HG03196 (cell line): ENCODE data around the gene DIPK2A.
A peak's percentile ranks its signal among the peaks of the same experiment; 100 is the strongest.

Experiments used
- ATAC-seq: cut with Tn5 transposase; IDR thresholded peaks from one replicate; pipeline ENCODE4 v1.9.1; 2021; ENCODE audit not compliant: unreplicated experiment

The DIPK2A gene

DNA sequence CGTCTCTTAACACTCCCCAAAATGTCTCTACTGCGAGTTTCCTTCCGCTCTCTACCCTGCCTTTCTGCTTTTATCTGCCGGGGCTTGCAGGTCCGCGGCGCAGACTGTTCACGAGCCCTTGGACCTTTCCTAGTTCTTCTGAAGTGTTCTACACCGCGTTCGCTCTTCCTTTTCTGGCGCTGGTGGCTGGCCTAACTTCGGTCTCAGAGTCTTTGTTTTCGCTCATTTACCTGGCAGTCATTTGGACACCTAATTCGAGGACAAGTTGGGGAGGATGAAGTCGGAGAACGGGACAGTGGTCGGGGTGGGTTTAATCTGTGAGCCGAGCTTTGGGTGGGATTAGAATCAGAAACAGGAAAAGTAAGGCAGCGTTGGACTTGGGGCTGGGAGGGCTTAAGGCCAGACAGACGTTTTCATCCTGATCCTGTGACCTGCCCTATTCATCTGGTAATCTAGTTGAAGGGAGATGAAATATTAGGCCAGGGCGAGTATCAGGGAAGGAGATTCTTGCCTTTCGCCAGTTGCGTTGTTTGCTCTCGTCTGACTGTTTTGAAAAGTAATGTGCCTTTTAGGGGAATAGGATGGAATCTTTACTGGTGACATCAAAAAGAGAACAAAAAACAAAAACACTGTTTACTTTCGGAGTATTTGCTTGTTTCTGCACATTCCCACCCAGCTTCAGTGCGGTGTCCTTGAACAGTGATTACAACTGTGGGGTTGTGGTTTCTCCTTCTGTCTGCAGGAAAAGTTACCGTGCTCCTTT, 1.8 kb downstream of the DIPK2A start:
- ATAC-seq: no peak

- no peak for ATAC-seq
Observed at GRCh38 chr3:143974271-143975238, 2.9 kb downstream of the DIPK2A start.

- no peak for ATAC-seq
Observed at GRCh38 chr3:143975554-143976152, 4.0 kb downstream of the DIPK2A start.

DNA sequence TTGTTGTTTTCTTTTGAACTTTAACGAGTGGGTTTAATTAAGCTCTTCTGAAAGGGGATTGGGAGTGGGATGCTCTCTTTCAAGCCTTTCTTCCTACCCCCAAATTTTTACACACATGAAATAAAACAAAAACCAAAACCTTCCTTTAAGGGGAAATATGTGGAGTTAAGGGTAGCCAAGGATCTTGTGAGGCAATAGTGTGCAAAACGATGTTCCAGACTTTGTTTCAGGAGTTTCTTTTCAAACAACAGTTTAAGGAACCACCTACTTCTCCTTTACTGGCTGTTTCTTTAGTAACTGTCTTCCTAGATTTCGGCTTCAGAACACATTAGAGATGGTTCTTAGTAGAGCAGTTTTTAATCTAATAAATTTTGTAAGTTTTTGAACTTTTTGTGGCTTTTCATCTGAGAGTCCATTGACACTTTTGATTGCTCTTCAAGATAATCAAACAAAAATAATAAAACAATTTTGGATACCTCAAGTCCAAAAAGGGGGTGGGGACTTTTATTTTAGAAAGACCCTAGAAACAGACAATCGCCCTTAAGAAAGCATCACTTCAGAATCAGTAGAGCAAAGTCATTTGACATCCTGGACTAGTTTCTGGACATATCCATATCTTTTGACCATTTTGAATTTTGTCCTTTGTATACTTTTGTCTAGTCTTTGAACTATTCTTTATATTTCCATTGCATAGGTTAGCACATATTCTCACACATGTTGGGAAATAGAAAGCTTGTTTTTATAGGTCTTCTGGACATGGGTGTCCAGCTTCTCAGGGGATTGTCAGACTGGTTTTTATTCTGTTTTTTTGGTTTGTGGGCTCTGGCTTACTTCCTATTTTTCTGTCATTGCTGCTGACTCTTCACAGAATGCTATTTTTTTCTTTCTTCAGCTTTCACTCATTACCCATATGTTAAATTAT, 6.0 kb downstream of the DIPK2A start:
- peak; percentile 30 for ATAC-seq

GRCh38 chr3:143978263-143978631, 6.6 kb downstream of the DIPK2A start:
- ATAC-seq: no peak

DNA sequence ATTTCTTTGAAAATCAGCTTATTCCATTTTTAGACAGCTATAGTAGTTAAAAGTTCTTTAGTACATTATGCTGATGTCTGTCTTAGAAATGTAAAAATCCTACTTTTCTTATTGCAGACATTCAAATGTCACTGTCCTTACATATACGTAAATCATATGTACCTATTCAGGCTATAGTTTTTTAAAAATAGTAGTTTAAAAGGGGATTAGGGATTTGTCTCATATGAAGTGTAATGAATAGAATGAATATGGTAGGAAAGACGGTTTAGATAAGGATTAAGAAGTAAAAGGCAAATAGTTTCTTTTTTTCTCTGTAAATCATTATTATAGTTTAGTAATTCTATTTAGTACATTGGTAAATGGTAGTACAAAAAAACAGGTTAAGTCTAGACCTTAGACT, 7.4 kb downstream of the DIPK2A start:
- ATAC-seq: no peak

GRCh38 chr3:143979813-143980212, 8.2 kb downstream of the DIPK2A start:
- no peak for ATAC-seq

- no peak for ATAC-seq
Observed at GRCh38 chr3:143988306-143988705, 16.7 kb downstream of the DIPK2A start.

- ATAC-seq: no peak
Observed at GRCh38 chr3:143989461-143989860, 17.8 kb downstream of the DIPK2A start.

DNA sequence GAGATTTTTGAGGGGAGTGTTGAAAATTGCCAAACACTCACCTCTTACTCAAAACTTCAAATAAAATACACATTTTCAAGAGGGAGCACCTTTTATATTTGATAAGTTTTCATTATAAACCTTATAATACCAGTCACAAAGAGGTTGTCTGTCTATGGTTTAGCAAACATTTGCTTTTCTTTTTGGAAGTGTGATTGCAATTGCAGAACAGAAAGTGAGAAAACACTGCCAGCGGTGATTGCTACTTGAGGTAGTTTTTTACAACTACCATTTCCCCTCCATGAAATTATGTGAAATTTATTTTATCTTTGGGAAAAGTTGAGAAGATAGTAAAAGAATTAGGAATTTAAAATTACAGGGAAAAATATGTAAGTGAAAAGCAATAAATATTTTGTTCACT, 20.1 kb downstream of the DIPK2A start:
- peak; percentile 56 for ATAC-seq

GRCh38 chr3:143998266-143998665, 26.6 kb downstream of the DIPK2A start:
- no peak for ATAC-seq

GRCh38 chr3:144003051-144003450, 31.4 kb downstream of the DIPK2A start:
- ATAC-seq: no peak

DNA sequence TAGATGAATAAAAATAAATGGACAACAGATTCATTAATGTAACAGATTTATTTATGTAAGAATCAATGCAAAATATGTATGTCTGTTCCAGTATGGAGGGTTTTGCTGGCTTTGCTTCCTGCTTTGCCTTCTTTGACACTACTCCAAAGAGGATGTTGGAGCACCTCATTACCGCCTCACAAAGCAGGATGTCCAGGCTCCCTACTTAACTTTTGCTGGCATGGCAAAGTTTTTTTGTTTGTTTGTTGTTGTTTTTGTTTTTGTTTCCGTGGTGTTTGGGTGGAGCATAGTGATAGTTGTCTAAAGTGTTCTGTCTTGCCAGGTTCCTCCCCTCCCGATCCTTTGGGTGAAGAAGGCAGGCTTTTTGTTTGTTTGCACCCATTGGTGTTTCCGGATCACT, 38.7 kb downstream of the DIPK2A start:
- ATAC-seq: no peak

GRCh38 chr3:144011251-144011799, 39.7 kb downstream of the DIPK2A start:
- no peak for ATAC-seq

GRCh38 chr3:144015133-144015532, 43.5 kb downstream of the DIPK2A start:
- no peak for ATAC-seq

DNA sequence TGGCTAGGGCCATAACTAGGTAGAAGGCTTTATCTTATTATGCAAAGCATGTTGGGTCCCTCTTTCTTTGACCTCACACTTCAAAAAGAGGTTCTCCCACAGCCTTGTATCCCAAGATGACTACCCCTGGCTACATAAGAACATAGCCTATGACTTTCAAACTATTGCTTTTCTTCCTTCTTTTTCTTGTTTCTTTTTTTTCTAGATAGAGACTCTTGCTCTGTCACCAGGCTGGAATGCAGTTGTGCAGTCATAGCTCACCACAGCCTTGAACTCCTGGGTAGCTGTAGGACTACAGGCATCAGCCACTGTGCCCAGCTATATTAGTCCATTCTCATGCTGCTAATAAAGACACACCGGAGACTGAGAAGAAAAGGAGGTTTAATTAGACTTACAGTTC, 47.2 kb downstream of the DIPK2A start:
- ATAC-seq: no peak
